K562 (cell line): ENCODE measurements around the gene ALKBH7.

Experiments used
- IRF2 ChIP-seq: sonication (generic); formaldehyde crosslinking; IDR thresholded peaks from 2 replicates; pipeline ENCODE4 v1.8.1; 2022; ENCODE audit warnings: mild to moderate bottlenecking, missing genetic modification reagents
- MAX ChIP-seq: sonication (generic); formaldehyde crosslinking; IDR thresholded peaks from 2 replicates; pipeline ENCODE4 v1.9.0; 2022; ENCODE audit warnings: mild to moderate bottlenecking, missing genetic modification reagents
- NCOA4 ChIP-seq: fragments of 450-650 bp; IDR thresholded peaks from 2 replicates; pipeline ENCODE4 v1.6.1; 2018; ENCODE audit warnings: mild to moderate bottlenecking; ENCODE audit not compliant: partially characterized antibody
- POLR2AphosphoS2 ChIP-seq: IDR thresholded peaks from 2 replicates; pipeline ENCODE4 v1.6.1; 2012; ENCODE audit warnings: low read length, improper control_type of control experiment
- SIN3A ChIP-seq, 2 experiments: fragments of 150-350 bp in 1 of 2; IDR thresholded peaks; 2 replicates each; pipeline ENCODE4 v1.6.1; 2011 to 2016; ENCODE audit warnings: borderline replicate concordance in 2 of 2, low read depth in 2 of 2, low read length in 2 of 2, mild to moderate bottlenecking in 2 of 2, moderate library complexity in 2 of 2; ENCODE audit not compliant: control insufficient read depth in 1 of 2
- ZBTB26 ChIP-seq: fragments of 450-650 bp; formaldehyde crosslinking; IDR thresholded peaks from 2 replicates; pipeline ENCODE4 v1.4.0; 2022; ENCODE audit warnings: missing genetic modification characterization
- ZKSCAN1 ChIP-seq: fragments of 150-350 bp; IDR thresholded peaks from 2 replicates; pipeline ENCODE4 v1.6.1; 2016; ENCODE audit warnings: low read depth, low read length
- ZNF197 ChIP-seq: fragments of 200-800 bp; sonication (Bioruptor generic); IDR thresholded peaks from 2 replicates; pipeline ENCODE4 v1.6.1; 2016; ENCODE audit warnings: low read depth, missing genetic modification characterization, missing compliant biosample characterization
- ZNF512 ChIP-seq: IDR thresholded peaks from 2 replicates; pipeline ENCODE4 v1.6.1; 2016; ENCODE audit warnings: missing genetic modification characterization, missing compliant biosample characterization
- ZNF785 ChIP-seq: fragments of 250-450 bp; sonication (Bioruptor Pico); IDR thresholded peaks from 2 replicates; pipeline ENCODE4 v1.4.0; 2020; ENCODE audit warnings: mild to moderate bottlenecking
- TF ChIP-seq, protein P1 (sequence below), 3 experiments: IDR thresholded peaks in 2 of 3; conservative IDR thresholded peaks in 1 of 3; 2 replicates each; pipeline ENCODE4 v1.5.1; 2011 to 2012; ENCODE audit warnings: low read length in 3 of 3, mild to moderate bottlenecking in 3 of 3, control low read depth in 2 of 3, improper control_type of control experiment in 1 of 3, inconsistent platforms in 1 of 3, low read depth in 1 of 3, mixed read lengths in 1 of 3, moderate library complexity in 1 of 3; ENCODE audit not compliant: insufficient read depth in 2 of 3
- TF ChIP-seq, protein P2 (sequence below): fragments of 250-450 bp; sonication (Bioruptor Pico); IDR thresholded peaks from 2 replicates; pipeline ENCODE4 v1.8.0; 2021; ENCODE audit warnings: moderate library complexity, mild to moderate bottlenecking, inconsistent platforms

DNA sequence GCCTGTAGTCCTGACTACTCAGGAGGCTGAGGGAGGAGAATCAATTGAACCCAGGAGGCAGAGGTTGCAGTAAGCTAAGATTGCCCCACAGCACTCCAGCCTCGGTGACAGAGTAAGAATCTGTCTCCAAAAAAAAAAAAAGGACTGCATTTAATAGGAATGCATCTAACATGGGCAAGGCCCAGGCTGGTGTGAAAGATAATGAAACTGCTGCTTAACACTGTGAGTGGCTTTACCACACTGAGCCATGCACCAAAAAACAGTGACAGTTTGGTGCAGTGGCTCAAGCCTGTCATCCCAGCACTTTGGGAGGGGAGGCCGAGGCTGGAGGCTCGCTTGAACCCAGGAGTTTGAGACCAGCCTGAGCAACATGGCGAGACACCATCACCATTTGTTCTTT lies 11.8 kb downstream of the ALKBH7 start:
- TF ChIP-seq IRF2 (no peak), SIN3A (IDR thresholded peaks at IDR 0.05; ENCODE audit: borderline replicate concordance in 2 of 2, control insufficient read depth in 1 of 2, low read depth in 2 of 2, low read length in 2 of 2) (no peak), NCOA4 (no peak), ZNF512 (tag) (no peak), POLR2AphosphoS2 (no peak), ZBTB26 (no peak), ZKSCAN1 (no peak), ZNF785 (CRISPR knock-in tag) (no peak), ZNF197 (CRISPR knock-in tag) (no peak), MAX (no peak)
- TF ChIP-seq, protein P1, sequence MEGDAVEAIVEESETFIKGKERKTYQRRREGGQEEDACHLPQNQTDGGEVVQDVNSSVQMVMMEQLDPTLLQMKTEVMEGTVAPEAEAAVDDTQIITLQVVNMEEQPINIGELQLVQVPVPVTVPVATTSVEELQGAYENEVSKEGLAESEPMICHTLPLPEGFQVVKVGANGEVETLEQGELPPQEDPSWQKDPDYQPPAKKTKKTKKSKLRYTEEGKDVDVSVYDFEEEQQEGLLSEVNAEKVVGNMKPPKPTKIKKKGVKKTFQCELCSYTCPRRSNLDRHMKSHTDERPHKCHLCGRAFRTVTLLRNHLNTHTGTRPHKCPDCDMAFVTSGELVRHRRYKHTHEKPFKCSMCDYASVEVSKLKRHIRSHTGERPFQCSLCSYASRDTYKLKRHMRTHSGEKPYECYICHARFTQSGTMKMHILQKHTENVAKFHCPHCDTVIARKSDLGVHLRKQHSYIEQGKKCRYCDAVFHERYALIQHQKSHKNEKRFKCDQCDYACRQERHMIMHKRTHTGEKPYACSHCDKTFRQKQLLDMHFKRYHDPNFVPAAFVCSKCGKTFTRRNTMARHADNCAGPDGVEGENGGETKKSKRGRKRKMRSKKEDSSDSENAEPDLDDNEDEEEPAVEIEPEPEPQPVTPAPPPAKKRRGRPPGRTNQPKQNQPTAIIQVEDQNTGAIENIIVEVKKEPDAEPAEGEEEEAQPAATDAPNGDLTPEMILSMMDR (IDR thresholded peaks at IDR 0.05 in 2 of 3, conservative IDR thresholded peaks at IDR 0.05 in 1 of 3; ENCODE audit: insufficient read depth in 2 of 3, low read depth in 1 of 3, low read length in 3 of 3), result no peak
- TF ChIP-seq, protein P2, sequence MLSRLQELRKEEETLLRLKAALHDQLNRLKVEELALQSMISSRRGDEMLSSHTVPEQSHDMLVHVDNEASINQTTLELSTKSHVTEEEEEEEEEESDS (CRISPR knock-in tag), result no peak
